COLO829 (cell line): ENCODE results near the gene C1QTNF1.
A peak's percentile ranks its signal among the peaks of the same experiment; 100 is the strongest.
"Not testable (repeated sequence)": the region's sequence is repeated elsewhere in the genome, so short reads cannot be mapped to it uniquely, and the experiment has no call there.

Source experiments
- DNase-seq: peaks from one replicate; pipeline ENCODE4 v3.0.0; 2012; ENCODE audit warnings: low spot score

The C1QTNF1 gene

GRCh38 chr17:79024901-79025737, 1.1 kb downstream of the C1QTNF1 start:
- DNase-seq: no peak

GRCh38 chr17:79026376-79027273, 2.7 kb downstream of the C1QTNF1 start:
- peak; percentile 84 for DNase-seq

DNA sequence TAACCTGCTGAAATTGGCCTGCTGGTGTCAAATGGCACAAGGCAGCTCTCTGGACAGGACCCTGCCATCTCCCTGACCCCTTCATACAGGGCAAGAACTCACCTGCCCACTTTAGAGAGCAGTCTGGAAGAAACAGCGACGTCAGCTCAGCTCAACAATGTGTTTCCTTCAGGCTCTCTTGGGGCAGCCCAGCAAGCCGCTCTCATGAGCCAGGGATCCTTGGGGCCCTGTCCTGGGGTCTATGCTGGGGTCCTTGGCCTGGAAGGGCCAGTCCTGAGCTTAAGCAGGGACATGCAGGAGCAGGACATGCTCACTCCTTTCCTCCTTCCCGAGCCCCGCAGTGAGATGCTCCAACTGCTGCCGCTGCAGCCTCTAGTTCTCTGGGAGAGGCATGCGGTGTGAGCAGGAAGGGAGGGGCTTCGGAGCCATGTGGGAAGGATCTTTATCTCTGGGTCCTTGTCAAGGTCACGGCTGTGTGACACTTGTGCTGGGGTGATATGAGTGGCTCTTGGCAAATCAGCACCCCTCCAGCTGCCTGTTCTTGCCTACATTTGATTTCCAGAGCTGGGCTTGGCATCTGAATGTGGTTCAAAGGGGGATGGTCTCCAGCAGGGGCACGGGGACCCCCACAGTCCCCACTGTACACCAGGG, 3.4 kb downstream of the C1QTNF1 start:
- no peak for DNase-seq

DNA sequence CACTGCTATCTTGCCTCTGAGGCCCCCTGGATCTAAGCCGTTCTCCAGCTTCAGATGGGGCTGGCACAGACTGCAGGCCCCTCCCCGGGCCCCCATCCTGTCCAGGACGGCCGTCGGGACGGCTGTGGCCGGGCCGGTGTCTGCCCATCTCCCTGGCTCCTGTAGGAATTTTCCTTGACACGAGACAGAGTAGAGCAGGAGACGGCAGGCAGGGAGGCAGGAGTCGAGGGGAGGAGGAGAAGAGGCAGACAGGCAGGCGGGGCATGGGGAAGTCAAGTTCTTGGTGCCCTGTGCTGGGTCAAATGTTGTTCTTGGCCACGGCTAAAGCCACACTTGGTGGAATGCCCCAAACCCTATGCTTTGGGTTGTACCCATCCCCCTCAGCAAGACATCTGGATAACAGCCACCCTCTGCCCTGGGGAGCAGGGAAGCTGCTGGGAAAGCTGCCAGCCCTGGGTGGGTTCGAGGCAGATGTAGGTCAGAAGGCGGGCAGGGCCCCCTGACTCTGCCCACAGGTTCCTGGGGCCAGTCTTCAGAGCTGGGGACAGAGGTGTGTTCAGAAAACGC, 4.0 kb downstream of the C1QTNF1 start:
- no peak for DNase-seq

DNA sequence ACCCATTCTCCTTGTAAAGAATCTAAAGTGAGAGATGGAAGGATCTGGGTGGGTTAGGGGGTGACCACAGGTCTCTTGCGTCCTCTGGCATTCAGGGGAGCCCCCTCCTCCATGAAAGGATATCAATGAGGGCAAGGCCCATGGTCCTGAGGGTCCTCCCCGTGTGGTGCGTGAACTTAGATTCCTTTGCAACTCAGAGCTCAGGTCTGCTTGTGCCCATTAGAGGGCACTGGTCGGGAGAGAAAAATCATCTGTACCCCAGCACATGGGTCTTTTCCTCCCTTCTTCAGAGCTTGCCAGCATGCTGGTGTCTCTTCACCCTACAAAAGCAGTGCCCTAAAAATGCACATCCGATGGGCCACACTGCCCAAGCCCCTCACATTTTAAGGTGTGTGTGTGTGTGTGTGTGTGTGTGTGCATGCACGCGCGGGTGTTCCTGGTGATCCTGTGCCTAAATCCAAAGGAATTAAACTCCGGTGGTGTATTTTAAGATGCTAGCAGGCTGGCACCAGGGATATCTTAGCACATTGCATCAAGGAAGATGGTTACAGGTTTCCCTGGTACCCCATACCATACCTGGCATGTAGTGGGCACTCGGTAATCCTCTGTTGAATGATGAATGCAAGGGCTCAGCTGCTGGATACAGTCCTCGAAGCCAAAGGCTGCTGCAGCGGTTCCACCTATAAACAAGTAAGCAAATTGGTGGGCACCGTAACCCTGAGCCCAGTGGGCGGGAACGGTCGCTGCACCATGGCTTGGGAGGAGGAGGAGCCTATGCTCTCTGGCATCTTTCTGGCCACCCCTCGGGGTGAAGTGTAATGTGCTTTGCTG, 4.7 kb downstream of the C1QTNF1 start:
- DNase-seq: no peak

GRCh38 chr17:79029327-79030009, 5.5 kb downstream of the C1QTNF1 start:
- DNase-seq: no peak

DNA sequence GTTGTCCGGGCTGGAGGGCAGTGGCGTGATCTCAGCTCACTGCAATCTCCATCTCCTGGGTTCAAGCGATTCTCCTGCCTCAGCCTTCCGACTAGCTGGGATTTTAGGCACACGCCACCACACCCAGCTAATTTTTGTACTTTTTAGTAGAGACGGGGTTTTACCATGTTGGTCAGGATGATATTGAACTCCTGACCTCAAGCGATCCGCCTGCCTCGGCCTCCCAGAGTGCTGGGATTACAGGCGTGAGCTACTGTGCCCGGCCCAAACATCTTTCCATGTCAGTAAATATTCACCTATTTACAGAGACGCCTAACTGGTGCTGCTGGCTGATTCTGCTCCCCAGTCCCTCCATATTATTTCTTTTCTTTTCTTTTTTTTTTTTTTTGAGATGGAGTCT, 6.7 kb downstream of the C1QTNF1 start:
- not testable (repeated sequence) for DNase-seq

DNA sequence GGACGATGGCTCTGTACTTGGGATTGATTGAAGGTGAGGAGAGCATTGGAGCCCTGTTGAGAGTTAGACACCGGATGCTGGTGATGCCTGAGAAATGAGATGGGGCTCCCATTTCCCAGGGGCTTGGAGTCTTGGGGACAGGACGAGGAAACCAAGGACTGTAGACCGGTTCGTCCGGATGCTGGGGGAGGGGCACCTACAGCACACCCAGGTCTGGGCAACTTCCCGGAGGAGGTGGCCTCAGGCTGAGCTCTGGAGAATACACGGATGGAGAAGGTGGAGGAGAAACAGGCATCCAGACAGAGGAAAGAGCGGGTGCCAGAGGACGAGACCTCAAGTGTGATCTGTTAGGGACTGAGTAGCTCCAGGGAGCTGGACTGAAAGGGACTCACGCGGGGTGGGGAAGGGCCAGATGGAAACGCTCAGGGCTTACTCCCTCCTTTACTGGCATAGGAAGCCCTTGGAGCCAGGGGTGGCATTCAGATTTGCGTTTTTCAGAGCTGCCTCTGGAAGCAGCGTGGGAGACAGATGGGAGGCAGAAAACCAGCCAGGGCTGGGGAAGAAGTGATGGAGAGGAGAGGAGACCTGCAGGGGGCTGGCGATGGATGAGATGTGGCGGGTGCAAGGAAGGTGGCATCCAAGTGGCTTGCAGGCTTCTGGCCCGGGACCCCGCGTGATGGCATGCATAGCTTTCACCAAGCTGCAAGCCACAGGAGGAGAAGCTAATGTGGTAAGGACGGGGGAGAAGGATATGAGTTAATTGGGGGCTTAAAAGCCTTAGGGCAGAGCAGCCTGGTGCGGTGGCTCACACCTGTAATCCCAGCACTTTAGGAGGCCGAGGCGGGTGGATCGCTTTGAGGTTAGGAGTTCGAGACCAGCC, 8.3 kb downstream of the C1QTNF1 start:
- DNase-seq: no peak

DNA sequence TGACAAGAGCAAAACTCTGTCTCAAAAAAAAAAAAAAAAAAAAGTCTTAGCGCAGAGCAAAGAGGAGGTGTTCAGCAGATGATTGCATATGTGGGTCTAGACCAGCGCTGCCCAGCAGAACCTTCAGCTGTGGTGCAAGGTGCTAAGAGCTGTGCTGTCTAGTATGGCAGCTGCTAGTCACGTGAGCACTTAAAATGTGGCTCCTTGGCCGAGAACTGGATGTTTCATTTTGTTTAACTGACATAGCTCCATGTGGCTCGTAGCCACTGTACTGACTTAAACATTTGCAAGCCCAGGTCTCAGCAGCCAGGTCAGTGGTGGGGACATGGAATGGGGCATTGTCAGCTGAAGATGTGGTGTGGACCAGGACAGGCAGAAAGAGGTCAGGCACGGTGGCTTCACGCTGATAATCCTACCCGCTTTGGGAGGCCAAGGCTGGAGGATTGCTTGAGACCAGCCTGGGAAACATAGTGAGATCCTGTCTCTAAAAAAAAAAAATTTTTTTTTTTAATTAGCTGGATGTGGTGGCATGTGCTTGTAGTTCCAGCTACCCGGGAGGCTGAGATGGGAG, 9.2 kb downstream of the C1QTNF1 start:
- DNase-seq: no peak

DNA sequence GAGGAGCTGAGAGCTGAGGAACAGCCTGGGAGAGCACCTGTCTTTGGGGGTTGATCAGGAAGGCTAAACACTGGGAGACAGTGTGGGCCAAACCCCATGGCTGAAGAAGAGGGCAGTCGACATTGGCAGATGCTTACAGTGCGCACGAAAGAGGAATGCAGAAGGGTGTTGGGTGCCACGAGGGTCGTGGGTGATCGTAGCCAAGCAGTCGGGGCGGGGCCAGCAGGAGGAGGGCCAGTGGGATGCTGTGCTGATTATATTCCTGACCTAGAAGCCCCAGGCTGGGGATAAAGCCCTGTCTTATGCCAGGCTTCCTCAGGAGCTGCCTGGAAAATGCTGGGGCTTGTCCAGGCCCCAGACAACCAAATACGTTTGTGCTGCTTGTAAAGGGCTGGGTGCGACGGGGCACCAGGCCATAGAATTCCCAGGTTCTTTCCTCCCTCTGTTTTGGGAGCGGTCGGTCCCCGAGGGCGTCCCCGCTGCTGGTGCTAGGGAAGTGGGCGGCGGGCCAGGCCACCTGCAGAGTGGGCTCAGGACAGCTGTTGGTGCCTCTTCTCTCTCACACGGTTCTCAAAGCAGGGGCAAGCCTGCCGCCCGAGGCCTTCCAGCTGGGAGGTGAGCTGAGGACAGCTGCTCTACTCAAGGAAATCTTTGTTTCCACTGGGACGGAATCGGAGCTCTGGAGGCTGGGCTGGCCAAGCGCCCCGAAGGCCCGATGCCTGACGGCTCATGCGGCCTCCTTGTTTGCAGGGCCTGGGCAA, 10.0 kb downstream of the C1QTNF1 start:
- DNase-seq: peak; percentile 62

- no peak for DNase-seq
Observed at GRCh38 chr17:79034931-79035485, 11.0 kb downstream of the C1QTNF1 start.

GRCh38 chr17:79035686-79036085, 11.7 kb downstream of the C1QTNF1 start:
- no peak for DNase-seq

DNA sequence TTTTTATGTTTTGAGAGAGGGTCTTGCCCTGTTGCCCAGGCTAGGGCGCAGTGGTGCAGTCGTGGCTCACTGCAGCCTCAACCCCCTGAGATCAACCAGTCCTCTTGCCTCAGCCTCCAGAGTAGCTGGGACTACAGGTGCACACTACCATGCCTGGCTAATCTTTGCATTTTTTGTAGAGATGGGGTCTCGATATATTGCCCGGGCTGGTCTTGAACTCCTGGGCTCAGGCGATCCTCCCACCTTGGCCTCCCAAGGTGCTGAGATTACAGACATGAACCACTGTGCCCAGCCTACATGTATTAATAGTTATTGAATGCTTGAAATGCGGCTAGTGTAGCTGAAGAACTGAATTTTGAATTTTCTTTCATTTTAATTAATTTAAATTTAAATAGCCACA, 12.2 kb downstream of the C1QTNF1 start:
- no peak for DNase-seq

DNA sequence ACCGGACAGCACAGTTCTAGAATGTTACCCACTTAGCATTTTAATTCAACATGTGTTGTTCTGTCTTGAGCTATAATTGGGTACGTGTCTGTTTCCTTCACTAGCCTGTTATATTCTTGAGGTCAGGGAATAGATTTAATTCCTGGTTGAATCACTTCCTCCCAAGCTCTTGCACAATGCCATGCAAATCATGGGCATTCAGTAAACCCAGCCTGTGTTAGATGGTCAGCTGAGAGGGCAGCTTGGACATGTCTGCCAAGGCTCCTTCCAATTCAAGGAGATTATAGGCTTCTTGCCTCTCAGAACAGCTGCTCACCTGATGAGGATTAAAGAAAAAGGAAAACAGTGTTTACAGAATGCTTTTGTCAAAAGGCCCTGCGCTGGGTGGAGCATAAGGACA, 12.6 kb downstream of the C1QTNF1 start:
- DNase-seq: peak; percentile 97

DNA sequence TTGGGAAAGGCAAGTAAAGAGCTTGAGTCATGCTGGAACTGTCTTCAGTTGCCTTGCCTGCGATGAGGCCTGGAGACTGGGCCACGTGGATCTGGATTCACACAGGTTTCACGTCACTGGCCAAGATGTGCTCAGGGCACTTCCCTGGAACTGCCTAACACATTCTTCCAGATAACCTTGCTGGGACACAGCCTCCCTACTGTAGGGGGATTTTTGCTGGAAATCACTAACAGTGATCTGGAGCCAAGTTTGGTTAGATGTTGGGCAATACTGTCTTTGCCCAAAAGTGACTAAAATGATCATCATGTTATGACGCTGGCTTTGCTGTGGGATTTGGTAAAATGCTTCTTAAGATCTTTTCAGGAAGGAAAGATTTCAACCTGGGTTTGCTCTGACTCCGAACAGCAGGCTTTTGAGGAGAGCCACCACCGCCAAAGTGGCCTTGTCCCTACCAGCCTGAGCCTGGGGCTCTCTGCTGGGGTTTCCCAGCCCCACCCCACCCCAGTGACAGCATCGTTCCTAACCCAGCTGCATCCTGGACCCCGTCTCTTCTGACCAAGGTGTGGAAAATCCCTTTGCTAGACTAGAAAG, 14.7 kb downstream of the C1QTNF1 start:
- no peak for DNase-seq

- no peak for DNase-seq
Observed at GRCh38 chr17:79039171-79039570, 15.2 kb downstream of the C1QTNF1 start.

- DNase-seq: no peak
Observed at GRCh38 chr17:79039886-79040285, 15.9 kb downstream of the C1QTNF1 start.

DNA sequence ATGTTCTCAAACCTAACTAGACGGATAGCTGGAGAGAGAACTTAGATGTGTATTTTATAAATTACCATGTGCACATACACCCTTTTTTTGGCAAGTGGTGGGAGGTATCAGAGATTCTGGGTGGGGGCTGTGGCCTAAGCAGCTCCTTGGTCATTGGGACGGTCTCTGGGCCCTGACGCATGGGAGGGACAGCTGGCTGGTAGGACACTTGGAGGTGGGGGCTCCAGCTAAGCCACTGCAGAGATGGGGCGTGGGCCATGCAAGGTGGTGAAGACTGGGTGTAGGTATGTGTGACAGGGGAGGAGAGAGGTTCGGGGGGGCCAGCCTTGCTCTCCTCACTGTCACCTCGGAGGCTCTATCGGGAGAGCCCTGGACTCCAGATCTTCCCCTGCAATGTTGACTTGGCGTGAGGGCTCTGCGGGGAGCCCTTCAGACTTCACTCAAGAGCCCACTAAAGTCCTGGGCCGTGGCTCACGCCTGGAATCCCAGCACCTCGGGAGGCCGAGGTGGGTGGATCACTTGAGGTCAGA, 17.1 kb downstream of the C1QTNF1 start:
- no peak for DNase-seq
